ENCODE data around the gene CHGA. TPM values are rescaled to one million over a fixed set of nuclear protein-coding genes. Genes with fewer than 3 reads are reported as not detected.

The CHGA gene
- total and polyA plus RNA-seq, 2 of the 13 experiments (the other 11 are each of a cell fraction or from before 2014, with no cell fraction given) = not detected

DNA sequence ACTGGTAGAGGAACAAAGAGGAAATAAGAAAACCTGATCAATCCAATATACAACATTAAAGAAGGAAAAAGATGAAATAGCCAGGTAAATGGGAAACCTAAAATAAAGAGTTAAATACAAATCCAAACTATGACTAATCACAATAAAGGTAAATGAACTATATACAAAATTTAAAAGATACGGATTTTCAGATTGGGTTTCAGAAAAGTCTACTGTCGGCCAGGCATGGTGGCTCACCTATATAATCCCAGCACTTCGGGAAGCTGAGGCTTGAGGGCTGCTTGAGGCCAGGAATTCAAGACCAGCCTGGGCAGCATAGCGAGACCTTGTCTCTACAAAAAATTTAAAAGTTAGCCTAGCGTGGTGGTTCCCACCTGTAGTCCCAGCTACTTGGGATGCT is 39.9 kb upstream of the CHGA start:
- TF ChIP-seq ZNF737 (CRISPR knock-in tag; IDR thresholded peaks at IDR 0.05; ENCODE audit: borderline replicate concordance) (no peak), MTF1 (CRISPR knock-in tag; IDR thresholded peaks at IDR 0.05) (no peak), MAF1 (CRISPR knock-in tag; IDR thresholded peaks at IDR 0.05; ENCODE audit: borderline replicate concordance) (no peak), ZNF3 (CRISPR knock-in tag; IDR thresholded peaks at IDR 0.05) (no peak), ETV5 (CRISPR knock-in tag; IDR thresholded peaks at IDR 0.05; ENCODE audit: borderline replicate concordance) (no peak)
- TF ChIP-seq, protein P1, sequence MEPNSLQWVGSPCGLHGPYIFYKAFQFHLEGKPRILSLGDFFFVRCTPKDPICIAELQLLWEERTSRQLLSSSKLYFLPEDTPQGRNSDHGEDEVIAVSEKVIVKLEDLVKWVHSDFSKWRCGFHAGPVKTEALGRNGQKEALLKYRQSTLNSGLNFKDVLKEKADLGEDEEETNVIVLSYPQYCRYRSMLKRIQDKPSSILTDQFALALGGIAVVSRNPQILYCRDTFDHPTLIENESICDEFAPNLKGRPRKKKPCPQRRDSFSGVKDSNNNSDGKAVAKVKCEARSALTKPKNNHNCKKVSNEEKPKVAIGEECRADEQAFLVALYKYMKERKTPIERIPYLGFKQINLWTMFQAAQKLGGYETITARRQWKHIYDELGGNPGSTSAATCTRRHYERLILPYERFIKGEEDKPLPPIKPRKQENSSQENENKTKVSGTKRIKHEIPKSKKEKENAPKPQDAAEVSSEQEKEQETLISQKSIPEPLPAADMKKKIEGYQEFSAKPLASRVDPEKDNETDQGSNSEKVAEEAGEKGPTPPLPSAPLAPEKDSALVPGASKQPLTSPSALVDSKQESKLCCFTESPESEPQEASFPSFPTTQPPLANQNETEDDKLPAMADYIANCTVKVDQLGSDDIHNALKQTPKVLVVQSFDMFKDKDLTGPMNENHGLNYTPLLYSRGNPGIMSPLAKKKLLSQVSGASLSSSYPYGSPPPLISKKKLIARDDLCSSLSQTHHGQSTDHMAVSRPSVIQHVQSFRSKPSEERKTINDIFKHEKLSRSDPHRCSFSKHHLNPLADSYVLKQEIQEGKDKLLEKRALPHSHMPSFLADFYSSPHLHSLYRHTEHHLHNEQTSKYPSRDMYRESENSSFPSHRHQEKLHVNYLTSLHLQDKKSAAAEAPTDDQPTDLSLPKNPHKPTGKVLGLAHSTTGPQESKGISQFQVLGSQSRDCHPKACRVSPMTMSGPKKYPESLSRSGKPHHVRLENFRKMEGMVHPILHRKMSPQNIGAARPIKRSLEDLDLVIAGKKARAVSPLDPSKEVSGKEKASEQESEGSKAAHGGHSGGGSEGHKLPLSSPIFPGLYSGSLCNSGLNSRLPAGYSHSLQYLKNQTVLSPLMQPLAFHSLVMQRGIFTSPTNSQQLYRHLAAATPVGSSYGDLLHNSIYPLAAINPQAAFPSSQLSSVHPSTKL (CRISPR knock-in tag; IDR thresholded peaks at IDR 0.05) = no peak
- TF ChIP-seq, protein P2, sequence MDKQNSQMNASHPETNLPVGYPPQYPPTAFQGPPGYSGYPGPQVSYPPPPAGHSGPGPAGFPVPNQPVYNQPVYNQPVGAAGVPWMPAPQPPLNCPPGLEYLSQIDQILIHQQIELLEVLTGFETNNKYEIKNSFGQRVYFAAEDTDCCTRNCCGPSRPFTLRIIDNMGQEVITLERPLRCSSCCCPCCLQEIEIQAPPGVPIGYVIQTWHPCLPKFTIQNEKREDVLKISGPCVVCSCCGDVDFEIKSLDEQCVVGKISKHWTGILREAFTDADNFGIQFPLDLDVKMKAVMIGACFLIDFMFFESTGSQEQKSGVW (CRISPR knock-in tag; IDR thresholded peaks at IDR 0.05; ENCODE audit: borderline replicate concordance) = no peak
- Histone ChIP-seq H3K9ac (ENCODE audit: insufficient read depth, low read depth, low read length) (no peak overlapping the region), H4K20me1 (ENCODE audit: insufficient read depth, low read length) (no peaks in the 10 kb centered on the region), H3K27me3 (ENCODE audit: control insufficient read depth in 1 of 2, insufficient read depth in 2 of 2, low read length in 2 of 2) (no peaks in the 10 kb centered on the region; a peak in 1 of 5 replicates), H3K4me3 (replicated peaks in 1 of 3; ENCODE audit: insufficient read depth in 1 of 3, low read depth in 2 of 3, low read length in 3 of 3) (no peak overlapping the region), H3K9me3 (ENCODE audit: low read length) (no peaks in the 10 kb centered on the region), H3K36me3 (replicated peaks in 1 of 2; ENCODE audit: control insufficient read depth in 1 of 2, insufficient read depth in 2 of 2, low read length in 2 of 2) (no peaks in the 10 kb centered on the region), H3K4me2 (ENCODE audit: low read depth, low read length) (no peak overlapping the region), H3K27ac (ENCODE audit: extremely low read length, insufficient read depth, low read length) (no peak overlapping the region), H3K79me2 (ENCODE audit: insufficient read depth, low read length) (no peaks in the 10 kb centered on the region), H2AFZ (ENCODE audit: low read length) (no peak overlapping the region), H3K4me1 (ENCODE audit: insufficient read depth, low read length) (peaks cover 14% of the 10 kb centered on the region)
- 20% methylated on average over 5 of the region's 5 CpGs for WGBS (ENCODE audit: low lambda C conversion rate)
- intact Hi-C loops (cut with micrococcal nuclease; ENCODE audit: unreplicated experiment) (no loop called here), in situ Hi-C loops (cut with HindIII; ENCODE audit: extremely low pct_ligation_motif_present, low pct_unique_long_range_greater_than_20kb) (no loop called here)
- no TSS peak for BruUV-seq (replicated peaks)
- FAIRE-seq = no peak
- POLR2A ChIA-PET = no interaction called here
- CTCF ChIA-PET (ENCODE audit: low intra/inter-chr PET ratio, low total read pairs) = no interaction called here
- DNase-seq (ENCODE audit: low spot score) = no peak
- ATAC-seq = no peak
